ENCODE results near the gene GPRC5D. TPM values are rescaled to one million over a fixed set of nuclear protein-coding genes. Genes with fewer than 3 reads are reported as not detected.

The GPRC5D gene
- total and polyA plus RNA-seq, 2 donors (not counting 1 experiment from before 2014, with no cell fraction given) = 0.35 TPM; not detected in 1

- H3K4me1 ChIP-seq (ENCODE audit: control insufficient read depth, extremely low read depth, insufficient read depth, low read length) = peaks cover 30% of the 10 kb centered on the region
- no peak overlapping the region for H3K9ac ChIP-seq (ENCODE audit: insufficient read depth, low read length)
- no peak overlapping the region for H3K4me3 ChIP-seq (replicated peaks in 1 of 4; ENCODE audit: control extremely low read depth in 1 of 4, insufficient read depth in 1 of 4, low read depth in 3 of 4, low read length in 4 of 4)
- no peaks in the 10 kb centered on the region for H3K9me3 ChIP-seq (ENCODE audit: control insufficient read depth, insufficient read depth, low read depth, low read length)
- no peaks in the 10 kb centered on the region for H3K27me3 ChIP-seq (ENCODE audit: control insufficient read depth, insufficient read depth, low read length)
- H3K36me3 ChIP-seq (ENCODE audit: control insufficient read depth, insufficient read depth, low read length) = no peaks in the 10 kb centered on the region
- H2AFZ ChIP-seq (ENCODE audit: low read length) = no peak overlapping the region
- no peaks in the 10 kb centered on the region for H4K20me1 ChIP-seq (ENCODE audit: control insufficient read depth, extremely low read depth, insufficient read depth, low read length)
- H3K79me2 ChIP-seq (ENCODE audit: control insufficient read depth, insufficient read depth, low read length) = peaks cover 19% of the 10 kb centered on the region
- peak overlapping the region; percentile 77 for H3K4me2 ChIP-seq (ENCODE audit: extremely low read depth, insufficient read depth, low read length)
- TF ChIP-seq EZH2 (IDR thresholded peaks at IDR 0.05; ENCODE audit: low read length, missing control alignments) (no peak), CTCF (conservative IDR thresholded peaks at IDR 0.05 in 1 of 2, IDR thresholded peaks at IDR 0.05 in 1 of 2; ENCODE audit: low read depth in 1 of 2, low read length in 2 of 2) (no peak)
- peak overlapping the region; percentile 95 for H3K27ac ChIP-seq (ENCODE audit: insufficient read depth, low read length)
- no peak for DNase-seq (ENCODE audit: low read depth in 2 of 2)
These were observed 51.2 kb downstream of the GPRC5D start for GRCh38 chr12:12900786-12901157.

GRCh38 chr12:12899530-12900380 is 52.2 kb downstream of the GPRC5D start:
- peak overlapping the region; percentile 95 for H3K27ac ChIP-seq (ENCODE audit: insufficient read depth, low read length)
- peak; percentile 95 to 97 for DNase-seq (ENCODE audit: low read depth in 2 of 2)
- H3K4me2 ChIP-seq (ENCODE audit: extremely low read depth, insufficient read depth, low read length) = peak overlapping the region; percentile 85
- H3K9me3 ChIP-seq (ENCODE audit: control insufficient read depth, insufficient read depth, low read depth, low read length) = no peaks in the 10 kb centered on the region
- TF ChIP-seq EZH2 (IDR thresholded peaks at IDR 0.05; ENCODE audit: low read length, missing control alignments) = no peak
- TF ChIP-seq CTCF (conservative IDR thresholded peaks at IDR 0.05 in 1 of 2, IDR thresholded peaks at IDR 0.05 in 1 of 2; ENCODE audit: low read depth in 1 of 2, low read length in 2 of 2) = no peak
- H2AFZ ChIP-seq (ENCODE audit: low read length) = no peak overlapping the region
- peaks cover 30% of the 10 kb centered on the region for H3K4me1 ChIP-seq (ENCODE audit: control insufficient read depth, extremely low read depth, insufficient read depth, low read length)
- peaks cover 20% of the 10 kb centered on the region for H3K79me2 ChIP-seq (ENCODE audit: control insufficient read depth, insufficient read depth, low read length)
- H3K36me3 ChIP-seq (ENCODE audit: control insufficient read depth, insufficient read depth, low read length) = no peaks in the 10 kb centered on the region
- H3K27me3 ChIP-seq (ENCODE audit: control insufficient read depth, insufficient read depth, low read length) = no peaks in the 10 kb centered on the region
- peak overlapping the region; percentile 42 for H3K9ac ChIP-seq (ENCODE audit: insufficient read depth, low read length)
- H4K20me1 ChIP-seq (ENCODE audit: control insufficient read depth, extremely low read depth, insufficient read depth, low read length) = no peaks in the 10 kb centered on the region
- no peak overlapping the region for H3K4me3 ChIP-seq (replicated peaks in 1 of 4; ENCODE audit: control extremely low read depth in 1 of 4, insufficient read depth in 1 of 4, low read depth in 3 of 4, low read length in 4 of 4)

- Histone ChIP-seq H3K4me2 (ENCODE audit: extremely low read depth, insufficient read depth, low read length) (no peak overlapping the region), H3K79me2 (ENCODE audit: control insufficient read depth, insufficient read depth, low read length) (peaks cover 22% of the 10 kb centered on the region), H3K9ac (ENCODE audit: insufficient read depth, low read length) (no peak overlapping the region), H2AFZ (ENCODE audit: low read length) (no peak overlapping the region), H3K36me3 (ENCODE audit: control insufficient read depth, insufficient read depth, low read length) (no peaks in the 10 kb centered on the region), H3K4me3 (replicated peaks in 1 of 4; ENCODE audit: control extremely low read depth in 1 of 4, insufficient read depth in 1 of 4, low read depth in 3 of 4, low read length in 4 of 4) (no peak overlapping the region), H3K27me3 (ENCODE audit: control insufficient read depth, insufficient read depth, low read length) (no peaks in the 10 kb centered on the region), H3K4me1 (ENCODE audit: control insufficient read depth, extremely low read depth, insufficient read depth, low read length) (peaks cover 30% of the 10 kb centered on the region), H3K27ac (ENCODE audit: insufficient read depth, low read length) (peak overlapping the region; percentile 95), H3K9me3 (ENCODE audit: control insufficient read depth, insufficient read depth, low read depth, low read length) (no peaks in the 10 kb centered on the region), H4K20me1 (ENCODE audit: control insufficient read depth, extremely low read depth, insufficient read depth, low read length) (no peaks in the 10 kb centered on the region)
- DNase-seq (ENCODE audit: low read depth in 2 of 2) = no peak
- TF ChIP-seq CTCF (conservative IDR thresholded peaks at IDR 0.05 in 1 of 2, IDR thresholded peaks at IDR 0.05 in 1 of 2; ENCODE audit: low read depth in 1 of 2, low read length in 2 of 2) = no peak
- TF ChIP-seq EZH2 (IDR thresholded peaks at IDR 0.05; ENCODE audit: low read length, missing control alignments) = no peak
These were observed 53.0 kb downstream of the GPRC5D start for GRCh38 chr12:12898911-12899511.

Measured in fibroblast of lung (primary cell).